A549 (cell line): Measurements from ENCODE around the gene NAB1. TPM values are rescaled to one million over a fixed set of nuclear protein-coding genes. Genes with fewer than 3 reads are reported as not detected.

Source experiments
- ATAC-seq, 2 experiments: fragments of 200-7000 bp in 1 of 2; fragments of >200 bp in 1 of 2; cut with Nextera tagmentation in 1 of 2; cut with Tn5 transposase in 1 of 2; 3 replicates each; pipeline versions ENCODE4 v1.8.0 to v1.9.1; 2018 to 2020; ENCODE audit warnings: mild to moderate bottlenecking in 1 of 2, moderate library complexity in 1 of 2
- CTCF ChIA-PET: fragments of 300-600 bp; sonication (Branson Sonifier 250); formaldehyde crosslinking; extraction: SDS; loops from one replicate; lab custom pipeline; 2021; ENCODE audit warnings: antibody characterized with exemption, inconsistent platforms; lab: Yijun Ruan, JAX
- POLR2A ChIA-PET: fragments of 350-600 bp; formaldehyde crosslinking; extraction: SDS; loops from one replicate; lab custom pipeline; 2021; ENCODE audit warnings: antibody characterized with exemption, inconsistent platforms; lab: Yijun Ruan, JAX
- DNase-seq, 2 experiments: peaks; one replicate each; pipeline versions ENCODE4 v3.0.0 to v3.0.0-alpha.2; 2011 to 2016; ENCODE audit warnings: low read depth in 1 of 2, low spot score in 1 of 2
- FAIRE-seq: peaks from 2 replicates; lab custom pipeline; 2011; peaks lifted over from hg19 to GRCh38; lab: Jason Lieb, UNC
- H3K27ac ChIP-seq, 2 experiments: fragments of >200 bp; sonication (Bioruptor Twin); formaldehyde crosslinking; 3 replicates each; pipeline ENCODE4 v1.5.1; 2016 to 2017
- H3K4me1 ChIP-seq: fragments of >200 bp; sonication (Bioruptor Twin); formaldehyde crosslinking; 3 replicates; pipeline ENCODE4 v1.6.1; 2016
- H3K4me2 ChIP-seq: fragments of >200 bp; sonication (Bioruptor Twin); formaldehyde crosslinking; 3 replicates; pipeline ENCODE4 v1.6.1; 2016
- H3K4me3 ChIP-seq: fragments of >200 bp; sonication (Bioruptor Twin); formaldehyde crosslinking; 3 replicates; pipeline ENCODE4 v1.5.1; 2016
- H3K9me3 ChIP-seq: fragments of >200 bp; sonication (Bioruptor Twin); formaldehyde crosslinking; 3 replicates; pipeline ENCODE4 v1.6.1; 2016
- ATOH8 ChIP-seq: fragments of 250-450 bp; sonication (Bioruptor Pico); IDR thresholded peaks from 2 replicates; pipeline ENCODE4 v1.5.0; 2020; ENCODE audit warnings: low read depth, mild to moderate bottlenecking, moderate library complexity
- CBX8 ChIP-seq: fragments of 200-600 bp; sonication (generic); IDR thresholded peaks from 2 replicates; pipeline ENCODE4 v1.6.1; 2016
- CTCF ChIP-seq: fragments of >200 bp; sonication (Bioruptor Twin); formaldehyde crosslinking; IDR thresholded peaks from 3 replicates; pipeline ENCODE4 v1.5.1; 2016
- FOSB ChIP-seq: fragments of 250-450 bp; sonication (Bioruptor Pico); IDR thresholded peaks from 2 replicates; pipeline ENCODE4 v1.5.0; 2020; ENCODE audit warnings: mild to moderate bottlenecking, moderate library complexity
- FOXS1 ChIP-seq: fragments of 250-450 bp; sonication (Bioruptor Pico); IDR thresholded peaks from 2 replicates; pipeline ENCODE4 v1.5.0; 2020; ENCODE audit warnings: mild to moderate bottlenecking, moderate library complexity
- HOXB13 ChIP-seq: fragments of 250-450 bp; sonication (Bioruptor Pico); IDR thresholded peaks from 2 replicates; pipeline ENCODE4 v1.5.0; 2020; ENCODE audit warnings: low read depth, mild to moderate bottlenecking, moderate library complexity
- JUN ChIP-seq, 2 experiments: fragments of >200 bp; sonication (Bioruptor Twin); formaldehyde crosslinking; IDR thresholded peaks; 2 replicates in 1 of 2; 3 replicates in 1 of 2; pipeline ENCODE4 v1.6.1; 2016 to 2017
- KDM1A ChIP-seq: fragments of 200-600 bp; sonication (generic); IDR thresholded peaks from 2 replicates; pipeline ENCODE4 v1.6.1; 2016; ENCODE audit warnings: low read depth, mild to moderate bottlenecking
- MAFK ChIP-seq: fragments of 450-650 bp; IDR thresholded peaks from 2 replicates; pipeline ENCODE4 v1.6.1; 2014; ENCODE audit not compliant: partially characterized antibody
- NFE2L2 ChIP-seq: fragments of 150-350 bp; conservative IDR thresholded peaks from 2 replicates; pipeline ENCODE4 v1.6.1; 2014; ENCODE audit warnings: low read length
- NPAS2 ChIP-seq: fragments of 250-450 bp; sonication (Bioruptor Pico); IDR thresholded peaks from 2 replicates; pipeline ENCODE4 v1.8.0; 2022; ENCODE audit warnings: mild to moderate bottlenecking, moderate library complexity, borderline replicate concordance
- NR3C1 ChIP-seq: fragments of >200 bp; sonication (Bioruptor Twin); formaldehyde crosslinking; IDR thresholded peaks from 3 replicates; pipeline ENCODE4 v1.6.1; 2017
- PBX3 ChIP-seq: IDR thresholded peaks from 2 replicates; pipeline ENCODE4 v1.6.1; 2012
- POLR2A ChIP-seq: IDR thresholded peaks from 2 replicates; pipeline ENCODE4 v1.6.1; 2012; ENCODE audit warnings: mild to moderate bottlenecking, low read length
- POLR2AphosphoS2 ChIP-seq: conservative IDR thresholded peaks from 2 replicates; pipeline ENCODE4 v1.6.1; 2012; ENCODE audit warnings: low read length, improper control_type of control experiment, inconsistent platforms
- RAD21 ChIP-seq, 2 experiments: fragments of >200 bp in 1 of 2; sonication (Bioruptor Twin) in 1 of 2; formaldehyde crosslinking in 1 of 2; IDR thresholded peaks in 1 of 2; conservative IDR thresholded peaks in 1 of 2; 2 replicates in 1 of 2; 3 replicates in 1 of 2; pipeline ENCODE4 v1.6.1; 2012 to 2018; ENCODE audit warnings: inconsistent platforms in 1 of 2
- RCOR1 ChIP-seq: fragments of 150-350 bp; IDR thresholded peaks from 2 replicates; pipeline ENCODE4 v1.6.1; 2014; ENCODE audit warnings: antibody characterized with exemption, low read length, low read depth
- RFX5 ChIP-seq: fragments of 450-650 bp; IDR thresholded peaks from 2 replicates; pipeline ENCODE4 v1.7.1; 2014; ENCODE audit warnings: antibody characterized with exemption, mild to moderate bottlenecking, moderate library complexity
- RNF2 ChIP-seq: fragments of 200-600 bp; sonication (generic); IDR thresholded peaks from 2 replicates; pipeline ENCODE4 v1.6.1; 2016; ENCODE audit warnings: low read depth, mild to moderate bottlenecking, antibody characterized with exemption, moderate library complexity, borderline replicate concordance
- SMC3 ChIP-seq: fragments of >200 bp; sonication (Bioruptor Twin); formaldehyde crosslinking; IDR thresholded peaks from 3 replicates; pipeline ENCODE4 v1.6.1; 2018; ENCODE audit warnings: inconsistent platforms
- TFCP2L1 ChIP-seq: fragments of 250-450 bp; sonication (Bioruptor Pico); IDR thresholded peaks from 2 replicates; pipeline ENCODE4 v1.5.0; 2021; ENCODE audit warnings: mild to moderate bottlenecking
- ZFP36 ChIP-seq: fragments of 450-650 bp; IDR thresholded peaks from 2 replicates; pipeline ENCODE4 v1.6.1; 2014; ENCODE audit warnings: borderline replicate concordance; ENCODE audit not compliant: partially characterized antibody
- ZNF302 ChIP-seq: fragments of 250-450 bp; sonication (Bioruptor Pico); IDR thresholded peaks from 2 replicates; pipeline ENCODE4 v1.9.0; 2021; ENCODE audit warnings: inconsistent platforms, mild to moderate bottlenecking, moderate library complexity
- ZSCAN20 ChIP-seq: fragments of 250-450 bp; sonication (Bioruptor Pico); IDR thresholded peaks from 2 replicates; pipeline ENCODE4 v1.8.0; 2022; ENCODE audit warnings: mild to moderate bottlenecking, moderate library complexity
- WGBS: methylation state at CpG from one replicate; pipeline ENCODE4 v1.1.6; 2017; ENCODE audit errors: missing lambda C conversion rate; 5-methylcytosine and 5-hydroxymethylcytosine counted together
- polyA plus RNA-seq, 4 experiments: library from polyadenylated mRNA; depleted of rRNA in 3 of 4; stranded (reverse); fragments of >200 nt; fragmentation: RNase III in 1 of 4; extraction: RNeasy Plus Mini Kit Qiagen cat#74134 plus additional on column Dnase treatment in 1 of 4; gene quantifications; 2 replicates in 3 of 4; 3 replicates in 1 of 4; pipeline ENCODE4 v1.2.3, GENCODE V29; 2011 to 2017
- TF ChIP-seq, protein P1 (sequence below): fragments of >200 bp; sonication (Bioruptor Twin); formaldehyde crosslinking; IDR thresholded peaks from 2 replicates; pipeline ENCODE4 v1.6.1; 2016
- TF ChIP-seq, protein P2 (sequence below): fragments of >200 bp; sonication (Bioruptor Twin); formaldehyde crosslinking; IDR thresholded peaks from 3 replicates; pipeline ENCODE4 v1.6.1; 2016

The NAB1 gene
- polyA plus RNA-seq, 2 of the 4 experiments (the other 2 are of a cell fraction) = 37.6 to 67.3 TPM

DNA sequence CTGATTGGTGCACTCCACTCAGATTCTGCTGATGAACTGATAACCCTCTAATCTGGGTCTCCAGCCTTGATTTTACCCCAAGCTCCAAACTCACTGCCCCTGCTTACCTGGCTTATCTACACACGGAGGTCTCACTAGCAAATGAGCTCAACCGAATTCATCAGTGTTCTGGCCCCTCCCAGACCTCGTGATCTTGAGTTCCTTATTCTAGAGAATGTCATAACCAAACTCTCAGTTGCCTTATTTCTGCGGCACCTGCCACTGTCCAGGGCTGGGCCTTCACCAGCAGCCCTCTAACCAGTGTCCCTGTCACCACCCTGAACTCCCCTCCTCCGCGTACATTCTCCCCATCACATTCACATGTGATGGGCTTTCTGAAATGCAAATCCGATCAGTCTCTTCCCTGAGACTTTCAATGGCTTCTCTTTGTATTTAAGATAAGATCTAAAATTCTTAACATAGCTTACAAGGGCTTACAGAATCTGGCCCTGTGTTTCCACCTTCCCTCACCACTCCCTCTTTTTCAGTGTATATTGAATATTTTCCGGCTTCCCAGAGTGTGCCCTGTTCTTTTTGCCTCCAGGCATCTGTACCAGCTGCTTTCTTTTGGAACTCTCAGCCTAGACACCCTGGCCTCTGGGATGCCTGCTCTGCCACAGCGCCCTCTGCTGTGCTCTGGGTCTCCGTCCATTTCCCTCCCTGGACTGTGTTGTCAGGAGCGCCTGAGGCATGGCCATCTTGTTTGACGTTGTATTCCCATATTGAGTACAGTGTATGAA, 31.1 kb downstream of the NAB1 start:
- CTCF ChIA-PET = interaction anchor here (0.6 to 2.9 kb wide), 11 partner anchors 10 to 335 kb away, joined by 3 to 10 read pairs (median 4); no protein-coding TSS in a partner anchor
- DNase-seq = peak; percentile 23 to 71
- POLR2A ChIA-PET = no interaction called here
- H3K9me3 ChIP-seq = no peaks in the 10 kb centered on the region
- FAIRE-seq = no peak
- H3K27ac ChIP-seq = no peak overlapping the region
- 81% methylated on average over 12 of the region's 12 CpGs for WGBS
- H3K4me1 ChIP-seq = peaks cover 18% of the 10 kb centered on the region; the same call in 2 of the 3 replicates
- TF ChIP-seq RNF2 = no peak
- no peak for TF ChIP-seq ZSCAN20
- no peak for TF ChIP-seq ZNF302 (CRISPR knock-in tag)
- no peak for TF ChIP-seq MAFK
- no peak for TF ChIP-seq TFCP2L1 (CRISPR knock-in tag)
- TF ChIP-seq RFX5 = no peak
- peak; percentile 57; the same call in 2 of the 3 replicates for TF ChIP-seq SMC3
- TF ChIP-seq FOXS1 (CRISPR knock-in tag) = no peak
- TF ChIP-seq CBX8 = no peak
- TF ChIP-seq, protein P1, sequence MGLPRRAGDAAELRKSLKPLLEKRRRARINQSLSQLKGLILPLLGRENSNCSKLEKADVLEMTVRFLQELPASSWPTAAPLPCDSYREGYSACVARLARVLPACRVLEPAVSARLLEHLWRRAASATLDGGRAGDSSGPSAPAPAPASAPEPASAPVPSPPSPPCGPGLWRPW = no peak
- no peak for TF ChIP-seq ATOH8 (CRISPR knock-in tag)
- TF ChIP-seq RAD21 (conservative IDR thresholded peaks at IDR 0.05 in 1 of 2, IDR thresholded peaks at IDR 0.05 in 1 of 2) = peak; percentile 45 to 63
- TF ChIP-seq NPAS2 (CRISPR knock-in tag) = no peak
- peak; percentile 45; the same call in 2 of the 3 replicates for TF ChIP-seq CTCF
- no peak for TF ChIP-seq RCOR1
- peak; percentile 86 to 95 for ATAC-seq
- no peak overlapping the region for H3K4me3 ChIP-seq
- H3K4me2 ChIP-seq = no peak overlapping the region

- Histone ChIP-seq H3K27ac (no peak overlapping the region), H3K4me2 (no peak overlapping the region), H3K4me1 (peaks cover 18% of the 10 kb centered on the region; the same call in 2 of the 3 replicates), H3K4me3 (no peak overlapping the region), H3K9me3 (no peaks in the 10 kb centered on the region)
- ATAC-seq = no peak
- WGBS = 77% methylated on average over 5 of the region's 5 CpGs
- no peak for TF ChIP-seq ZNF302 (CRISPR knock-in tag)
- no peak for TF ChIP-seq TFCP2L1 (CRISPR knock-in tag)
- TF ChIP-seq POLR2AphosphoS2 = no peak
- no peak for TF ChIP-seq NFE2L2
- TF ChIP-seq POLR2A = no peak
- TF ChIP-seq CBX8 = no peak
- no peak for TF ChIP-seq FOXS1 (CRISPR knock-in tag)
- no peak for TF ChIP-seq ZFP36
- TF ChIP-seq, protein P1 = no peak
- TF ChIP-seq HOXB13 (CRISPR knock-in tag) = no peak
- TF ChIP-seq CTCF = no peak
- no peak for TF ChIP-seq PBX3
- no peak for TF ChIP-seq KDM1A
- TF ChIP-seq RAD21 (conservative IDR thresholded peaks at IDR 0.05 in 1 of 2, IDR thresholded peaks at IDR 0.05 in 1 of 2) = no peak
- no peak for TF ChIP-seq RFX5
- TF ChIP-seq, protein P2, sequence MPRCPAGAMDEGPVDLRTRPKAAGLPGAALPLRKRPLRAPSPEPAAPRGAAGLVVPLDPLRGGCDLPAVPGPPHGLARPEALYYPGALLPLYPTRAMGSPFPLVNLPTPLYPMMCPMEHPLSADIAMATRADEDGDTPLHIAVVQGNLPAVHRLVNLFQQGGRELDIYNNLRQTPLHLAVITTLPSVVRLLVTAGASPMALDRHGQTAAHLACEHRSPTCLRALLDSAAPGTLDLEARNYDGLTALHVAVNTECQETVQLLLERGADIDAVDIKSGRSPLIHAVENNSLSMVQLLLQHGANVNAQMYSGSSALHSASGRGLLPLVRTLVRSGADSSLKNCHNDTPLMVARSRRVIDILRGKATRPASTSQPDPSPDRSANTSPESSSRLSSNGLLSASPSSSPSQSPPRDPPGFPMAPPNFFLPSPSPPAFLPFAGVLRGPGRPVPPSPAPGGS = no peak
- TF ChIP-seq NR3C1 = no peak
- no peak for TF ChIP-seq FOSB (CRISPR knock-in tag)
- TF ChIP-seq JUN (IDR thresholded peaks at IDR 0.05) = no peak
- no peak for DNase-seq
- POLR2A ChIA-PET = no interaction called here
- CTCF ChIA-PET = no interaction called here
- no peak for FAIRE-seq
These were observed 33.3 kb downstream of the NAB1 start for GRCh38 chr2:190682168-190682567.
